CD4-positive, alpha-beta T cell treated with Interleukin-21 for 1 hour (primary cell): Measurements from ENCODE around the gene ATF6.

Experiments
- DNase-seq: peaks from one replicate; pipeline ENCODE4 v3.0.0-alpha.2; 2020

ATF6 gene

DNA sequence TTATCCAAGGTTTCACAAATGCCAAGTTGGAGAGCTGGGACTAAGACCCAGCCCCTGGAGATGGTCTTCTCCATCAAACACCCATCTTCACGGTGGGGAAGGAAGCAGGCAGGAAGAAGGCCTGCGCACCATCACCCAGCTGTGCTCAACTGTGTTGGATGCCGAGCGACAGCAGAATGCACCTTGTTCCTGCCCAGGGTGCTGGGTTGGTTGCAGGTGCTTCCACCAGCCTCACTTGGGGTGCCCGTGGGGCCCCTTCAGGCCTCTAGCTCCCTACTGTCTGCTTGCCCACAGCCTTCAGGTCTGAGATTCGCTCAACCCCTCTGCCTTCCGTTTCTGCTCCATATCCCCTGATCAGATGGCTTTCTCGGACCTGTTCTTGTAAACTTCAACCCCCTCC, 215.0 kb downstream of the ATF6 start:
- no peak for DNase-seq

DNA sequence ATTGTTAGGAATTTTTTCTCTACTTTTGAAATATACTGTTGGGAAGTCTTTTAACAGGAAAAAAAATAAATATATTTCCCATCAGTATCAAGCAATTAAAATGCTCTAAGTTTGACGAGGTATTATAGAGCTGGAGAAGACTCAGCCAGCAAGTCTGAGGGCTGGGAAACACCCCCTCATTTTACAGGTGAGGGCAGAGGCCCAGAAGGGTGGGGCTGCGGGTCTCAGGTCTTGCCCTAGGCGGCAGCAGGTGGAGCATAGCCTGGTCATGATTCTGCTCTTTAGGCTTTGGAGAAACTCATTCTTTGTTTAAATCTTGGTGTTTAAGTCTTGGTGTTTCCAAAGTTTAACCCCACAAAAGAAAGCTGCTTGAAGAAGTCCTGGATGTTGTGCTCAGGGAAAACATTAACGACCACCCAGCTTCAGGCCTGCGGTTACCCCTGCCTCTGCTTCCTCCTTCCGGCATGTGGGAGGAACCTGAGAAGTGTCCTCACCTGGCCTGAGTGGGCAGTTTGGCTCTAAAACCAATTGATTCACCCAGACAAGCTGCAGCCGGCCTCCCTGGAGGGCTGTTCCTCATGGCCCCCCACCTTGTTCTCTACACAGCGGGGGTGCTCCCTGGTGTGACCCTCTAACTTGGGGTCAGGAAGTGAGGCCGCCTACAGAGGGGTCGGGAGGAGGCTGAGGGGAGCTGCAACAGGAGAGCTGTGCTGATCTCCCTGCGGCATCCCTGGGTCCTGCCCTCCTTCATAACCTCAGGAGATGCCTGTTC, 215.8 kb downstream of the ATF6 start:
- DNase-seq: no peak

DNA sequence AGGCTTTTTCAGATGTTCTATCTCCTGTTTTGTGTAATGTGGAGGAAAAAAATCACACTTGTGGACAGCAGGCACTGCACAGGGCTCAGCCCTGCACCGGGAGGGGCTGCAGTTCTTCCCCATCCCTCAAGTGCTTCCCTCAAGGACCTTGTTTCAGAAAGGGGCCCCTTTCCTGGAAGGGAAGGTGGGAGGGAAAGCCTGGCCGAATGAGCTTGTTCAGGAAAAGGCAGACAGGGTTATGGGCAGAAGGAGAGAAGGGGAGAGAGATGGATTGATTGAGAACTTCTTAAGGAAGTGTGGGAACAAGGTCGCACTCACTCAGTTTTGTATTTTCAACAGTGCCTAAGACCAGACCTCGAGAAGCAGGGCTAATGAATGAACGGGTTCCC, 216.4 kb downstream of the ATF6 start:
- no peak for DNase-seq

DNA sequence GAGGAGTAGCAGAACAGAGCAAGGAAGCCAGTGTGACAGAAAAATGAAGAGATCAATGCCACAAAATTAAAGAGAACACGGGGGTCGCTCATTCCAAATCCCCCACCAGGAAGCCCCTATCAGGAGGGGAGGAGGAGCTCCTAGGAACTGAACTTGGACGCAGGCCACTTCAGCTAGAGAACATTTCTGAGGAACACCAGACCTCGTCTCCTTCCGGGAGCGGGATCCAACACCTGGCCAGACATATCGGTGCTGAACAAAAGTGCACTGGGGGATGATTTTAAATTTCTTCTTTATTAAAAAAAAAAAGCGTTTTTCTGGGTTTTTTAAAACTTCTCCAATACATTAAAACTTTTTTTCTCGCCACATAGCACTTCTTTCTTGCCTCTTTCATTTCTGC, 216.8 kb downstream of the ATF6 start:
- DNase-seq: no peak

DNA sequence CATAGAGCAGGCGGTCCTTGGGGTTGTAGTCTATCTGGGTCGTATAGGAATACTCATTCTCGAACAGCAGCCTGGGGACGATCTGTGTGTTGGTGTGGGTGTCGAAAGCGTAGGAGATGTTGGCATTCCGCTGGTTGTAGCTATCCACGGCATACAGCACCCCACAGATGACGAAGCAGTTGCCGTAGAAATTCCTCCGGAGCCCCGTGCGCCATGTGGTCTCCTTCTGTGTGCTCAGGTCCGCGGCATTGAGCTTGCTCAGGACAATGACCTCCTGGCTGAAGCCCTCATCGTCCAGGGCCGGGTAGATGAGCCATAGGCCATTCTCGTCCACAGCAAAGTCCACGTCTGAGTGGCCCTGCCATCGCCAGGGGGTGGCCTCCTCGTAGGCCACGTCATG, 217.6 kb downstream of the ATF6 start:
- no peak for DNase-seq

DNA sequence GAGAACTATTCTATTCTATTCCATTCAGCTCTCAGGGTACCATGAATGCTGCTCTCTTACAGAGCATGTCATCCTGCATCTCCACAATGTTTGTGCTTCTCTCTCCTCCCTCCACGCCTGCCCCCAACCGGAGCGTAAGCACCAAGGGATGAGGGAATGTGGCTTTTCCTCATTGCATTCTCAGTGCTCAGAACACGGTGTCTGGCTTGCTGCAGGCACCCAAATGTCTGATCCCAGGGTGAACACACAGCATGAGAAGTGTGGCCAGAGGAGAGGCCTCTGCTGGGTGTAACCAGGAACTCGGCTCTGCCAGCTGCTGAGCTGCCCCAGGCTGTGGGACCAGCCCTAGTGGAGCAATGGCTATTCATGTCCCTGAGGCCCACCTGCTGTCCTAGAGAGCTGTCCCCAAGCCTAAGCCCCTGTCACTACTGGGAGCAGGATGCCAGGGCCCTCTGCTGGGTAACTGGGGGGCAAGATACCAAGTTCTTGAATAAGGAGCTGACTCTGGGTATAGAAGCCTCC, 219.2 kb downstream of the ATF6 start:
- DNase-seq: no peak

DNA sequence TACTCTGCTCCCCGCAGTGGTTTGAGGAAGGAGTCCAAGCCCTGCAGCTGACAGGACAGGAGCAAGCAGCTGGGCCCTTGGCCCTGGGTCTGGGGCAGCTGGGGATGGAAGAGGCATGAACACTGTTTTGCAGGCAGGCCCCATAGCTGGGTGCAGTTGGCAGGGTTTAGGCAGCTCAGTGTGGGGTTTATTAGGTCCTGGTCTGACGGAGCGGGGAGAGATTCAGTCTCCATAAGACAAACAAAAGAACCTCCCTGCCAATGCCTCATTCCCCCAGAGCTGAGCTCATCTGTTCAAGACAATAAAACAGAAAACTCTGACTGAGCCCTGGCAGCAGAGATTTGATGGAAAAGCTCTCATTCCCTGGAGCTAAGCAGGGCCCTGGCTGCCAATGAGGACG, 220.2 kb downstream of the ATF6 start:
- DNase-seq: no peak

DNA sequence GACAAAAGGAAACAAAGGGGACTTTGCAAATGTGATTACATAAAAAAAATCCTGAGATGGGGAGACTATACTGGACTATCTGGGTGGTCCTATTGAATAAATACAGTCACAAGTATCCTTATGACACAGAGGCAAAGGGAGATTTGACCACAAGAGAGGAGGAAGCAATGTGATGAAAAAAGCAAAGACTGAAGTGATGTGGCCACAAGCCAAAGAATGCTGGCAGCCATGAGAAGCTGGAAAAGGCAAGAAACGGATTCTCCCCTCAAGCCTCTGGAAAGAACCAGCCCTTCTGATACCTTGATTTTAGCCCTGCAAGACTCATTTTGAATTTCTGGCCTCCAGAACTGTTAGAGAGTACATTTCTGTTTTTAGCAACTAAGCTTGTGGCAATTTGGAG, 221.2 kb downstream of the ATF6 start:
- no peak for DNase-seq

DNA sequence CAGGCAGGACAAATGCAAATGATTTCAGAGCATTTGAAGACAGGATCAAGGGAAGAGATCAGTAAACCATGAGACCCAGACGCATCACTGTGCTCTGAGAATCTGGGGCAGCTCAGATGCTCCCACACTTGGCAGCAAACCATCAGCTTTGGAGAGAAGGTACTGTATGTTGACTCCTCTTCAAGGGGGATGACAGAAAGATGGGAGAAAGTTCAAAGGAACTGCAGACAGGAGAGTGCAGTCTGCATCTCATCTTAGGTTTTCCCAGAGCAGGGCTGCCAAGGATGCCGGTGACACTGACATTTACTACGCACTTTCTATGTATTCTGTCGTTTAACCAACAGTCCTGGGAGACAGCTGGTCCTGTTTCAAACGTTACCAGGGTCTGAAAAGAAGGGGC, 221.8 kb downstream of the ATF6 start:
- no peak for DNase-seq

DNA sequence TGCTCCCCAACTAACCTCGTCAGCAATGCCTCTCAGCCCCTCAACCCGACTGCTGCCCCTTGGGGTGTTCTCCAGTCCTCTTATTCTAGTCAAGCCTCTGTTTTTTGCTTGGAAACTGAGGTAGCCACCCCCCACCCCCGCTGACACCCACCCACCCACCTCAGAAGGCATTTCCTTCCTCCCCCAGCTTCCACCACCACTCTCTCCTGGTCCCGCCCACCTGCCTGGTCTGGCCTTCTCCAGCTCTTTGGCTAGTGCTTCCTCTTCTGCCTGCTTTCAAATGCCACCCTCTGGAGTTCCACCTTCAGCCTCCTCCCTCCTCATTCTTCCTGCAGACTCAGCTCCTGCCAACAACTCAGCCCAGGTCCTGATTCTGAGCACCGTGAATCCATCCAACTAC, 222.3 kb downstream of the ATF6 start:
- DNase-seq: no peak

DNA sequence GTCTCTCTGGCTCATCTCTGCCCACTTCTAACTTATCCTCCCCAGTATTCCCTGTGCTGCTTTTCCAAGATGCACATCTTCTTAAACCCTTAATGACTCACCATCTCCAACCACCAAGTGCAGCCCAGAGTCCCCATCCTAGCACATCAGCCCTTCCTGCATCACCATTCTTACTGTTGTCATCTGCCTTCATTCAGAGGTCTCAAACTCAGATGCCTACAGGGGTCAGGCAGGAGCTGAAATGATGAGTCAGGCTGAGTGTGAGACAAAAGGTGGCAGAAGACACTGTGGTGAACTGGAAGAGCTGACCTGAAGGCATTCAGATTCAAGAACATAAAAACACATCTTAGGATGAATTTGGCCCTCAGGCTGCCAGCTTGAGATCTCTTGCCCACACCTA, 223.0 kb downstream of the ATF6 start:
- DNase-seq: no peak

DNA sequence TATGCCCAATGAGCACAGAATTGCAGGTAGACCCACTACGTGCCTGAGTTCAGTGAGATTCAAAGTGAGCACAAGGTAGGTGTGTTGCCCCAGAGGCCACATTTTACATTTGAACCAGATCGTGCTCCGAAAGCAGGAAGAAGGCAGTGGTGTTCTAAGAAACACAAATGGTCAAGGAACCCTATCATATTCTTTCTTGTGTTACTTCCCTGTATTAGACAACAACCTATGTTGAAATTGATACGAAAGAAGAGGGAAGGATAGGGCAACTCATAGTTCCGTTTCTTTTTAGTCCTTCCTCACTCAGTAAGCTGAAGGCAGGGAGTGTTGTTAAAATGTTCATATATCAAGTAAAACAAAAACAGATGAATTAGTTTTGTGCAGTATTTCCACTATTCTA, 223.7 kb downstream of the ATF6 start:
- no peak for DNase-seq

DNA sequence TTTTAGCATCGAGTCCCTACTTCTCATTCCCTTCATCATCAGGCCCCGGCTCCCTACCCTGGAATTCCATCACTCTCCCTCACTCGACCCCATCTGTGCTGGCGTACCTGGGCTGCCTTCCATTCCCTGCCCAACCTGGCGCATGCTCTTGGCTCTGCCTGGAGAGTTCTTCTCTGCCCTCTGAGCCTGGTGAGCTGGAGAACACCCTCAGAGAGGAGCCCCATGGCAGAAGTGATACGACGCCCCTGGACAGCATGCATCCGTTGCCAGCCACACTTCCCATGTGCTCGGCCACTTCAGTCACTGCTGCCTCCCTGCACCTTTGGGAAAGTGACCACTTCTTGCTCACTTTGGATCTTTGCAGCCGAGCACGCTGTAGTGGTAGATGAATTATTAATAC, 227.5 kb downstream of the ATF6 start:
- no peak for DNase-seq

DNA sequence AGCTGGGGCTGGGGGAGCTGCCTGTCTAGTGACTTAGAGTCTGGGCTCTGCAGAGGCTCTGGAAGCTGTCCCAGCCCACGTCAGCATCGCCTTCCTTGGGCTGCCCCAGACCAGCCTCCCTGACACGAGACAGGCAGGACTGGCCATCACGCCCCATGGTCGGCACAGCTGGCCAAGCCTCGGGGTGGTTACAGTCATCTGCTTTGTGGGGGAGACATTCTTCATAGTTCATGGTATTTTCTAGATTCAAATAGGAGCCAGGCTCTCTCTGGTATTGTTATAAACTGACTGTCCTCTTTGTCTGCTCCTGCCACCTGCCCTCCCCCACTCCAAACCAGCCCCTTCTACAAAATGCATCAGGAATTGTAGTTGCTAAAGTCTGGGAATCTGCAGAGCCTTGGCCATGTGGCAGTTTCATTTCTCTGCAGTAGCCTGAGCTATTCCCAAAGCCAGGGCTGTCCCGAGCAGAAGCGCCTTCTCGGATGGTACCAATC, 228.1 kb downstream of the ATF6 start:
- no peak for DNase-seq

DNA sequence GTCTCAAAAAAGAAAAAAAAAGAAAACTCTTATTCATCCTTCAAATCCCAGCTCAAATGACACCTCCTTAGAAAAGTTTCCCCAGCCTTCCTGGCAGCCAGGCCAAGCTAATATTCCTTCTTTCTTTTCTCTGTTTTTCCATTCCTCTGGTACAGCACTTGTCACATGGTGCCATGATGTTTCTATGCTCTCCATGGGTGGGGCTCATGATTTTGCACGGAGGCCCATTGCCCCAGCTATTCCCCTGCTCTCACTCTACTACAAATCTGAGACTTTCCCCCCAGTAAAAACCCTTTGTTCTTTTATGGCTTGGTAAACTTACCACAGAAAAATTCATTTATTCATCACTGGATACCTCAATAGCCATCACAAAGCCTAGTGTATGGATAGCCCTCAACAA, 231.0 kb downstream of the ATF6 start:
- no peak for DNase-seq

DNA sequence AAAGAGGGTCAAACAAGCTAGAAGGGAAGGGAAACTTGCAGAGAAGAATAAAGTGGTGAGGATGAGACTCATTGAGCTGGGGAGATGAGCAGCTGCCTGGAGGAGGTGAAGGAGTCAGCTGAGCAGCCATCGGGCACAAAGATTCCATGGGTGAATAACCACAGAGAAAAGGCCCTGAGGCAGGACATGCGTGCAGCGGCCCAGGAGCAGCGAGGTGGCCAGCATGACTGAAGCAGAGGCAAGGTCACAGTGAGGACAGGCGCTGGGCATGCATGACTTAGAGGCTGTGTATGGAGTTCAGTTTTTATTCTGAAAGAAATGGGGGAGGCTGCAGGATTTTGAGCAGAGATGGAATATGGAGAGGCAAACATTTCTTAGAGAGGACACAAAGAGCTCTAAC, 232.7 kb downstream of the ATF6 start:
- no peak for DNase-seq

DNA sequence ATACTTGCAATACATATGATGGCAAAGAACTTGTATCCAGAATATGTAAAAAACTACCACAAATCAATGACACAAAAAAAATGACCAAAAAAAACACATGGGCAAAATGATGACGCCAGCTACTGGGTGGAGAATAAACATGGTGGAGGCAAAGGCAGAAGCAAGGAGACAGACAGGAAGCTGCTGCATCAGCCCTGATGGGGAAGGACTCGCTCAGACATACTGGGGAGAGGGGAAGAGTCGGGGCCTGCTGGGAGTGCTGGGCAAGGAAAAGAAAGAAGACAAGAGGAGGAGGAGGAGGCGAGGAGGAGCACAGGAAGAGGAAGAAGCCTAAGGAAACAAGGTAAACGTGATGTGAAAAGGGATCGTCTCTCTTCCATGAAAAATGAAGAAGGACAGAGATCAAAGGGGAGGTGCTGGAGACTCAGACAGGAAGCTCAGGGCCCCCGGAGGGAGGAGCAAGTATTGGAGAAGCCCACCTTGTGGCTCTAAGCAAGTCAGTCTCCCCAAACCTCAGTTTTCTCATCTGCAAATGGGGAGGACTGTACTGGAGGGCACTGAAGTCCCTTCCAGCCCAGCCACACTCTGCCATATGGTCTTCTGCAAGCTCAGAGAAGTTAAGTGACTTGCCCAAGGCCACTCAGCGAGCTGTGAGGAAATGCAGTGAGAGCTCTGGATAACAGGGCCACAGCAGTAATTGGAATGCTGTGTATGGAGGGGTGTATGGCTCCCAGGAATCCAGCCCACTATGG, 233.4 kb downstream of the ATF6 start:
- no peak for DNase-seq

DNA sequence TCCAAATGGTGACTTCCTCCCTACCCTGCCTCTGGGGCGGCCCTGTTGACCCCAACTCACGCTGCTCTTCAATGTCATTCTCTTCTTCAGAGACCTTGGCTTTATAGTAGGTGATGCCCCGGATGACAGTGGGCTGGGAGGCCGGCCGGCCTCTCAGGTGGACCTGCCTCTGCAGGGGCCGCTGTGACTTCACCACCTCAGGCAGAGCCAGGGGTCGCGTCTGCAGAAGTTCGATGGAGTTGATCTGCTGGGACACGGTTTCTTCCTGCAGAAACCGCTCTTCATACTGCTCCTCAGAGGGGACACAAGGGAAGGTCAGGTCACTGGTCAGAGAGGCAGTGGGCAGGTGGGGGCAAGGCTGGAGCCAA, 233.9 kb downstream of the ATF6 start:
- DNase-seq: no peak

DNA sequence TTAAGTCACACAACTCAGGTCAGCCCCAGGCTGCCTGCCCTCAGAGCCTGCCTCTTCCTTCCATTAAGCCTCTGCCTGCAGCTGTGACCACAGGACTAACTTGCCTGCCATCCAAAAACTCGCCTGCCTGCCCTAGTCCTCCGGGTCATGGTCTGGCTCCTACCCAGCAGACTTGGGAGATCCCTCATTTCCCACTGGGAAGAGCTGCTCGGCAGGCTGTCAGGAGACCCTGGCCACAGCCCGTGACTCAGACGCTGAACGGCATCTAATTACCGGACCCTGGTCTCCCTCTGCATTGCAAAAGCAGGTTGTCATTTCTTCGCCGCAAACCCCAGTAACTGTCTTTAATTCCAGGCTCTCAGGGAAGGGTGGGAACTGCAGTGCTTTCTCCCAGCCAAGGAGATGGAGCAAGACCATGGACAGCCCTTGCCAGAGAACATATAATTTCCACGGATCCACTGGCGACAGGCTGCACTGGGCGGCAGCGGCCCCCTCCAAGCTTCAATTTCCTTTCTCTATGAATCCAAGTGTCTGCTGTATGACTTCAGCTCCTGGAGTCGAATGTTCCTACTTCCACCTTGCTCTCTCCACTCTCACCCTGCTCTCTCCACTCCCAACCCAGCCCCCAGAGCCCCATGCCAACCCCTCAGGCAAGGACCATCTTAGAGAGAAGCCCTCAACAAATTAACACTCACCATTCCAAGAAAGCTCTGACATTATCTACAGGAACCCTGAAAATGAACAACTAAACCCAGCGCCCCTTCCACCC, 237.1 kb downstream of the ATF6 start:
- DNase-seq: no peak

DNA sequence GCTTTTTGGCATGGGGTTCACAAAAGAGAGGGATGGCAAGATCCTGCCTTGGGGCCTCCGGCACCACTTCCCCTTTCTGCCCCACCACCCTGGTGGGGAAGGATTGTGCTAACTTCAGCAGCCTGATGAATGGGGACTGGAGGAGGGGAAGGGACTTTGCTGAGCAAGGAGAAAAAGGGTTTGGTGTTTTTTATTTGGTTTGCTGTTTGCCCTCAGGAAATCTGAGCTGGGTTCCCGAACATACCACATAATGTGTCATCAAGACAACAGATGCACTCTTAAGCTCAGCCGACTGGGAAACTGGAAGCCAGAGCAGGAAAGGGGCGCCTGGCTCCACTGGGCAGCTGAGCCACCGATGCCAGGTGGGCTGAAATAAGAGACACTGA, 237.7 kb downstream of the ATF6 start:
- DNase-seq: no peak

DNA sequence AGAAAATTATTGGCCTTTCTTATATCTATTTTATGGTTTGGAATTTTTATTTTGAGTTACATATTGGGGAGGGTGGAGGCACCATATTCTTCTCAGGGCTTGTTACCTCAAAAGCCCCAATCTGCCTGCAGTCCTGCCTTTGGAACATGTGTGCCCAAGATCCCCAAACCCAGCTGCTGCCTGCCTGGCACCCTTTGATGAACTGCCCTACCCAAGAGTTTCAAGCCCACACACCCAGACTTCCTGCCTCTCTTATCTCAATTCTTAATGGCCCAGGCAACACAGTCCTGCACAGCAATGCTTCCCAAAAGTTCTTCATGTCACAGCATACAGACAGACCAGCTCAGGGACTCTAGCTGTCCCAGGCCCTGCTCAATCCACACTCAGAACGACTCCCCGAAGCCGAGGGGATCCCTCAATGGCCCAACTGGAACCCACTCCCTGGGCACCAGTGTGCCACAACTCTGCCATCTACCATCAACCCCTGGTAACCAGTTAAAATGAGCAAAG, 238.4 kb downstream of the ATF6 start:
- DNase-seq: no peak

DNA sequence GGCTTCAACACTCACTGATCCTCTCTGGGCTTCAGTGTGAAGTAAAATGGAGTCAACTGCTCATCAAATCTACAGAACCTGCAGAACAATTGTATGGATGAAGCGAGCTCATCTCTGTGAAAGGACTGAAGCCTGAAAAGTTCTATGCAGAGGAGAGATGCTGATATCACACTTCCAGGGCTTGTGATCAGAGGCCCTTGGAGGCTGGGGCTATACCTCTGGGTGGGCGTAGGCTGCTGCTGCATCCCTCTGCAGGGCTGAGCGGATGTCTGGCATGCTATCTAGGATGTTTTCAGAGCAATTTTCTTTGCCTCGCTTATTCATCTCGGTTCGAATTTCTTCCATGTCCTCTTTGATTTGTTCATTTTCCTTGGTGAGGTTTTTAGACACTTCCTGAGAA, 240.0 kb downstream of the ATF6 start:
- no peak for DNase-seq

DNA sequence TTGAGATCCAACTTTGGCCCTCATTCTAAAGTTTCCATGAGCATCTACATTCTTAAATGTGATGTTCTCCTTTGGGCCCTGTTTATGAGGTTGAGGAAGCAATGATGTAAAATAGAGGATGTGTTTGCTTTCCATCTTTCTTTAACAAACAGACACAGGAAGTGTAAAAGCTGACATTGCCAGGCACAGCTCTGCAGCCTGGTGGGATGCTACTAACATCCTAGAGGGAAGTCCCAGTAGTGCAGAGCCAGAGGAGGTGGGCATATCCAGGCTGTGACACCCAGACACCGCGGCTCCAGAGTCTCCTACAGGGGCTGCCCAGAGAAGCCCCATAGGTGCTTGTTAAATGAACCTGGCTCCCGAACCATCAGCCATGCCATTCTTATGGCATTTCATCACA, 241.3 kb downstream of the ATF6 start:
- no peak for DNase-seq

DNA sequence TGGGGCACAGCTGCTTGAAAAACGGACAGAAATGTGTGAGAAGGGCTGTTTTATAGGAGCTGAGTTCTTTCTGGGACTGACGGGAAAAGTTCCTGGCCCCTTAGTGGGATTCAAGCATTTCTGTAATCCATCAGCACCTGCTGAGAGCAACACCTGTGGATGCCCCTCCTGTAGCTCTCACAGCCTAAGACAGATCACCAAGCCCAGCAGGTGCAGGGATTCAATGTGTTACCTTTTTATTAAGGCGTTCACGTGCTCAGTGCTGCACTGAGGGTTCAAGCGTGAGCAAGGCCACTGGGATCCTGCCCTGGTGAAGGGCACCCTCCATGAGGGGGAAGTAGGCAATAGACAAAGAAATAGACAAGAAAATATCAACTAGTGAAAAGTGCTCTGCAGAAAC, 242.7 kb downstream of the ATF6 start:
- DNase-seq: no peak
